CD4-positive, alpha-beta T cell (primary cell): ENCODE results near the gene STIMATE. TPM values are rescaled to one million over a fixed set of nuclear protein-coding genes. Genes with fewer than 3 reads are reported as not detected.
A peak's percentile ranks its signal among the peaks of the same experiment; 100 is the strongest.

Source experiments
- ATAC-seq: fragments of 200-7000 bp; cut with Tn5 transposase; one replicate; pipeline ENCODE4 v1.10.0; 2022; ENCODE audit warnings: mild to moderate bottlenecking; ENCODE audit not compliant: poor library complexity
- CTCF ChIA-PET: fragments of 350-600 bp; sonication (Branson Sonifier 250); formaldehyde crosslinking; loops from one replicate; lab custom pipeline; 2021; ENCODE audit warnings: antibody characterized with exemption, inconsistent platforms; lab: Charles Lee
- POLR2A ChIA-PET: fragments of 350-600 bp; sonication (Branson Sonifier 250); formaldehyde crosslinking; loops from one replicate; lab custom pipeline; 2021; ENCODE audit warnings: antibody characterized with exemption, inconsistent platforms; lab: Charles Lee
- DNase-seq, 14 experiments: peaks; one replicate each; pipeline ENCODE4 v3.0.0-alpha.2; 2013 to 2020; ENCODE audit warnings: mixed read lengths in 2 of 14
- H3K27ac ChIP-seq, 2 donors: one replicate each; pipeline versions ENCODE4 v1.5.1 to v1.7.0; 2013; ENCODE audit warnings: low read length in 2 of 2, low read depth in 1 of 2, mild to moderate bottlenecking in 1 of 2
- H3K27me3 ChIP-seq, 2 experiments: 1 replicate in 1 of 2; 2 replicates in 1 of 2; pipeline versions ENCODE4 v1.6.1 to v1.7.0; 2013; ENCODE audit warnings: low read length in 2 of 2, control low read depth in 1 of 2, mild to moderate bottlenecking in 1 of 2, moderate library complexity in 1 of 2; ENCODE audit not compliant: insufficient read depth in 2 of 2, control insufficient read depth in 1 of 2
- H3K36me3 ChIP-seq: one replicate; pipeline ENCODE4 v1.6.1; 2013; ENCODE audit warnings: low read length, control low read depth; ENCODE audit not compliant: insufficient read depth
- H3K4me1 ChIP-seq: one replicate; pipeline ENCODE4 v1.6.1; 2013; ENCODE audit warnings: low read length, control low read depth; ENCODE audit not compliant: insufficient read depth
- H3K4me3 ChIP-seq: one replicate; pipeline ENCODE4 v1.5.1; 2013; ENCODE audit warnings: mild to moderate bottlenecking, low read length, moderate library complexity
- H3K9me3 ChIP-seq, 2 experiments: 1 replicate in 1 of 2; 2 replicates in 1 of 2; pipeline versions ENCODE4 v1.6.1 to v1.7.0; 2013; ENCODE audit warnings: low read length in 2 of 2, mild to moderate bottlenecking in 2 of 2, control low read depth in 1 of 2, moderate library complexity in 1 of 2; ENCODE audit not compliant: control insufficient read depth in 1 of 2, insufficient read depth in 1 of 2
- H3K27ac Mint-ChIP-seq: one replicate; pipeline ENCODE4 v1.8.0; 2020; ENCODE audit warnings: mixed read lengths
- H3K27me3 Mint-ChIP-seq: one replicate; pipeline ENCODE4 v1.8.0; 2021; ENCODE audit warnings: mixed read lengths
- H3K36me3 Mint-ChIP-seq: one replicate; pipeline ENCODE4 v1.8.0; 2021; ENCODE audit warnings: low read depth, mixed read lengths
- H3K4me1 Mint-ChIP-seq: one replicate; pipeline ENCODE4 v1.8.0; 2021; ENCODE audit warnings: low read depth, mixed read lengths
- H3K4me3 Mint-ChIP-seq: one replicate; pipeline ENCODE4 v1.8.0; 2020; ENCODE audit warnings: mild to moderate bottlenecking, mixed read lengths
- H3K9me3 Mint-ChIP-seq: one replicate; pipeline ENCODE4 v1.8.0; 2020; ENCODE audit warnings: mixed read lengths
- CTCF ChIP-seq: fragments of 200-600 bp; IDR thresholded peaks from one replicate; pipeline ENCODE4 v1.8.0; 2022; ENCODE audit warnings: antibody characterized with exemption, mild to moderate bottlenecking
- intact Hi-C, 2 experiments: fragments of 100-400 bp; cut with DNase I in 1 of 2; cut with micrococcal nuclease in 1 of 2; formaldehyde crosslinking; loops; one replicate each; pipeline versions ENCODE4 v1.15.1 to v1.9.0; 2023 to 2025; cut with DNase I, micrococcal nuclease
- total RNA-seq, 174 experiments: library from RNA in 2 of 174; stranded (reverse) in 2 of 174; gene quantifications; one replicate each; pipeline ENCODE4 v1.2.3 and lab custom pipeline; 2021 to 2026

The STIMATE gene
- total RNA-seq, 2 experiments from 2014 or later, result 39.8 to 42.6 TPM

- ChIA-PET CTCF (no interaction called here), POLR2A (interaction anchor here (0.5 kb wide), 1 partner anchor 257 kb away, joined by 3 read pairs; no protein-coding TSS in a partner anchor)
- H3K9me3 ChIP-seq, result peaks cover 0 to 21% of the 10 kb centered on the region in 2 experiments
- H3K4me3 Mint-ChIP-seq, result no peak overlapping the region
- peaks cover 4% of the 10 kb centered on the region for H3K36me3 ChIP-seq
- peaks cover 2% of the 10 kb centered on the region for H3K9me3 Mint-ChIP-seq
- no peaks in the 10 kb centered on the region for H3K4me1 ChIP-seq
- H3K27ac Mint-ChIP-seq, result no peak overlapping the region
- no peaks in the 10 kb centered on the region for H3K27me3 Mint-ChIP-seq
- H3K27me3 ChIP-seq, result no peaks in the 10 kb centered on the region
- H3K4me1 Mint-ChIP-seq, result no peaks in the 10 kb centered on the region
- H3K36me3 Mint-ChIP-seq, result peaks cover 50% of the 10 kb centered on the region
- no peak overlapping the region for H3K4me3 ChIP-seq
- DNase-seq, result no peak
- no peak for ATAC-seq
- intact Hi-C loops, result loop anchor here in 1 of 2 experiments (10.0 kb wide), 1 partner anchor 829 kb away; no protein-coding TSS in a partner anchor
- no peak overlapping the region for H3K27ac ChIP-seq
- TF ChIP-seq CTCF, result no peak
Observed at GRCh38 chr3:52865994-52866393, 31.4 kb downstream of the STIMATE start.

GRCh38 chr3:52860424-52860768 is 37.0 kb downstream of the STIMATE start:
- Mint-ChIP-seq H3K36me3 (peaks cover 44% of the 10 kb centered on the region), H3K4me3 (no peak overlapping the region), H3K27ac (peak overlapping the region; percentile 9), H3K27me3 (no peaks in the 10 kb centered on the region), H3K9me3 (peaks cover 2% of the 10 kb centered on the region), H3K4me1 (no peaks in the 10 kb centered on the region)
- intact Hi-C loops, result loop anchor here in 1 of 2 experiments (10.0 kb wide), 1 partner anchor 834 kb away; no protein-coding TSS in a partner anchor
- H3K27ac ChIP-seq, result no peak overlapping the region
- peaks cover 20% of the 10 kb centered on the region for H3K36me3 ChIP-seq
- ChIA-PET CTCF (no interaction called here), POLR2A (no interaction called here)
- DNase-seq (no peak), ATAC-seq (no peak)
- H3K27me3 ChIP-seq, result no peaks in the 10 kb centered on the region
- TF ChIP-seq CTCF, result no peak
- H3K9me3 ChIP-seq, result peaks cover 0 to 8% of the 10 kb centered on the region in 2 experiments
- H3K4me1 ChIP-seq, result no peaks in the 10 kb centered on the region
- H3K4me3 ChIP-seq, result no peak overlapping the region

- ATAC-seq, result no peak
Observed at GRCh38 chr3:52859686-52860423, 37.5 kb downstream of the STIMATE start.

More at GRCh38 chr3:52859686-52860423, 37.5 kb downstream of the STIMATE start:
- H3K4me1 ChIP-seq, result no peaks in the 10 kb centered on the region
- TF ChIP-seq CTCF, result no peak
- DNase-seq, result no peak
- no peaks in the 10 kb centered on the region for H3K9me3 Mint-ChIP-seq
- intact Hi-C loops, result loop anchor here in 1 of 2 experiments (10.0 kb wide), 1 partner anchor 835 kb away; no protein-coding TSS in a partner anchor
- H3K27ac ChIP-seq, result no peak overlapping the region
- peaks cover 21% of the 10 kb centered on the region for H3K36me3 ChIP-seq
- H3K27me3 Mint-ChIP-seq, result no peaks in the 10 kb centered on the region
- H3K36me3 Mint-ChIP-seq, result peaks cover 40% of the 10 kb centered on the region
- H3K27ac Mint-ChIP-seq, result peak overlapping the region; percentile 9
- H3K27me3 ChIP-seq, result no peaks in the 10 kb centered on the region
- H3K4me3 ChIP-seq, result no peak overlapping the region
- peaks cover 0 to 8% of the 10 kb centered on the region in 2 experiments for H3K9me3 ChIP-seq
- H3K4me1 Mint-ChIP-seq, result no peaks in the 10 kb centered on the region
- H3K4me3 Mint-ChIP-seq, result no peak overlapping the region
- ChIA-PET POLR2A (no interaction called here), CTCF (no interaction called here)
